ENCODE data around the gene MYCN.

DNA sequence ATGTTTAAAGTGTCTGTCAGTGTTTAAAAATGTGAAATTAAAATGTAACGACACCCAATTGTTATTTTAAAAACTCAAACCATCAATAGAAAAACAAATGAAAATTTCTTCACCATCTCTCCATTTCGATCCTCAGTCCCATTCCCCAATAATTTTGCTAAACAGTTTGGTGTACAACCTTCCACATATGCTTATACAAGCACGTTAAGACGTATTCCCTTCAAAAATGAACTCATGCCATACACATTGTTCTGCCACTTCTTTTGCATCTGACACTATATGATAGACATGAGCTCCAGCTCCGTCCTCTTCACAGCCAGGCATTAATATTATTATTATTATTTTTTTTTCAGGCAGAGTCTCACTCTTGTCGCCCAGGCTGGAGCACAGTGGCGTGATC is 14.1 kb upstream of the MYCN start:
- TF ChIP-seq, protein P1, sequence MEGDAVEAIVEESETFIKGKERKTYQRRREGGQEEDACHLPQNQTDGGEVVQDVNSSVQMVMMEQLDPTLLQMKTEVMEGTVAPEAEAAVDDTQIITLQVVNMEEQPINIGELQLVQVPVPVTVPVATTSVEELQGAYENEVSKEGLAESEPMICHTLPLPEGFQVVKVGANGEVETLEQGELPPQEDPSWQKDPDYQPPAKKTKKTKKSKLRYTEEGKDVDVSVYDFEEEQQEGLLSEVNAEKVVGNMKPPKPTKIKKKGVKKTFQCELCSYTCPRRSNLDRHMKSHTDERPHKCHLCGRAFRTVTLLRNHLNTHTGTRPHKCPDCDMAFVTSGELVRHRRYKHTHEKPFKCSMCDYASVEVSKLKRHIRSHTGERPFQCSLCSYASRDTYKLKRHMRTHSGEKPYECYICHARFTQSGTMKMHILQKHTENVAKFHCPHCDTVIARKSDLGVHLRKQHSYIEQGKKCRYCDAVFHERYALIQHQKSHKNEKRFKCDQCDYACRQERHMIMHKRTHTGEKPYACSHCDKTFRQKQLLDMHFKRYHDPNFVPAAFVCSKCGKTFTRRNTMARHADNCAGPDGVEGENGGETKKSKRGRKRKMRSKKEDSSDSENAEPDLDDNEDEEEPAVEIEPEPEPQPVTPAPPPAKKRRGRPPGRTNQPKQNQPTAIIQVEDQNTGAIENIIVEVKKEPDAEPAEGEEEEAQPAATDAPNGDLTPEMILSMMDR (IDR thresholded peaks at IDR 0.05; ENCODE audit: low read depth, low read length), result no peak
- TF ChIP-seq POLR2A (IDR thresholded peaks at IDR 0.05; ENCODE audit: extremely low read depth, insufficient read length), result no peak
- TF ChIP-seq, protein P2, sequence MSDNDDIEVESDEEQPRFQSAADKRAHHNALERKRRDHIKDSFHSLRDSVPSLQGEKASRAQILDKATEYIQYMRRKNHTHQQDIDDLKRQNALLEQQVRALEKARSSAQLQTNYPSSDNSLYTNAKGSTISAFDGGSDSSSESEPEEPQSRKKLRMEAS (IDR thresholded peaks at IDR 0.05; ENCODE audit: low read depth, low read length), result no peak

Data from NB4 (cell line).